ENCODE data around the gene TCP11. TPM values are rescaled to one million over a fixed set of nuclear protein-coding genes. Genes with fewer than 3 reads are reported as not detected.
A peak's percentile ranks its signal among the peaks of the same experiment; 100 is the strongest.

TCP11 gene
- total RNA-seq, 1 donor from 2014 or later: not detected

- no peak for TF ChIP-seq CTCF (IDR thresholded peaks at IDR 0.05; ENCODE audit: borderline replicate concordance)
- peaks cover 60% of the 10 kb centered on the region for H3K4me1 ChIP-seq
- peaks cover 28% of the 10 kb centered on the region for H3K36me3 ChIP-seq
- peak overlapping the region; percentile 6 for H3K27ac ChIP-seq (replicated peaks)
- no peak overlapping the region for H3K4me3 ChIP-seq
- intact Hi-C loops (cut with micrococcal nuclease): no loop called here
- H3K9me3 ChIP-seq (replicated peaks): no peaks in the 10 kb centered on the region
- H3K27me3 ChIP-seq (ENCODE audit: low read depth): no peaks in the 10 kb centered on the region
- no peak for DNase-seq
Measured at GRCh38 chr6:35093118-35093445, 48.1 kb downstream of the TCP11 start.

GRCh38 chr6:35092362-35093117 lies 48.6 kb downstream of the TCP11 start:
- H3K4me1 ChIP-seq: peaks cover 65% of the 10 kb centered on the region
- no peak overlapping the region for H3K4me3 ChIP-seq
- peaks cover 34% of the 10 kb centered on the region for H3K36me3 ChIP-seq
- no peak for TF ChIP-seq CTCF (IDR thresholded peaks at IDR 0.05; ENCODE audit: borderline replicate concordance)
- H3K27ac ChIP-seq (replicated peaks): peak overlapping the region; percentile 6
- no peaks in the 10 kb centered on the region for H3K9me3 ChIP-seq (replicated peaks)
- no peaks in the 10 kb centered on the region for H3K27me3 ChIP-seq (ENCODE audit: low read depth)
- intact Hi-C loops (cut with micrococcal nuclease): no loop called here
- DNase-seq: no peak

DNA sequence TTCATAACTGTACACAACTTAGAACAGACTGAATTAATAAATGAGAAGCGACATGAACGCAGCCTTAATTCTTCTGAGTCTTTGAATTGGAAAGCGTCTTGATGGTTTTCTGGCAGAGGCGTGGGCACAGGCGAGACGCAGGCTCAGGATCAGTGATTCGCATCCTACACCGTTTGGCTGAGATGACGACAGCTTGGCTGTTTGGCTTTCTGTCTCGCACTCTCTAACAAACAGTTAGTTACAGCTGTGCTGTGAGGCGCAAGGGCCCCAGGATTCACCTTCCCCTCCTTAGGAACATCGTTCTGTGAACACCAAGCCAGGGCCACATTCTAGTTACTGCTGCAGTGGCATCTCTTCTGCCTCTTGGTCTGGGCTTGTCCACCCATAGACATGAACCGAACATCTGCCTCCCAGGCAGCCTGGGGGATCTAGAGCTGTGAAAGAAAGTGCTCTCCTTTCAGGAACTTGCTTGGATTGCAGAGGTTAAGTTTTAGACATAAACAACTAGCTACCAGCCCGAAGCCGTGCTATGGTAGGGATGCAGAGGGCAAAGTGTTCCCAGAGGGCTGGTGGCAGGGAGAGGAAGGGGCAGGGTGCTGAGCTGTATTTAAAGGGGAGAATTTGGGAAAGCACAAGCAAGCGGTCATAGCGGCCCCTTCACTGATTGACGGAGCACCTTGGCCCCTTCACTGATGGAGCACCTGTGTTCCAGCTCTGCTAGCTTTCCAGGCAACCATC lies 49.6 kb downstream of the TCP11 start:
- Histone ChIP-seq H3K27me3 (ENCODE audit: low read depth) (no peaks in the 10 kb centered on the region), H3K9me3 (replicated peaks) (no peaks in the 10 kb centered on the region), H3K27ac (replicated peaks) (no peak overlapping the region), H3K36me3 (peaks cover 44% of the 10 kb centered on the region), H3K4me3 (no peak overlapping the region), H3K4me1 (peaks cover 68% of the 10 kb centered on the region)
- intact Hi-C loops (cut with micrococcal nuclease): no loop called here
- no peak for DNase-seq
- no peak for TF ChIP-seq CTCF (IDR thresholded peaks at IDR 0.05; ENCODE audit: borderline replicate concordance)

DNA sequence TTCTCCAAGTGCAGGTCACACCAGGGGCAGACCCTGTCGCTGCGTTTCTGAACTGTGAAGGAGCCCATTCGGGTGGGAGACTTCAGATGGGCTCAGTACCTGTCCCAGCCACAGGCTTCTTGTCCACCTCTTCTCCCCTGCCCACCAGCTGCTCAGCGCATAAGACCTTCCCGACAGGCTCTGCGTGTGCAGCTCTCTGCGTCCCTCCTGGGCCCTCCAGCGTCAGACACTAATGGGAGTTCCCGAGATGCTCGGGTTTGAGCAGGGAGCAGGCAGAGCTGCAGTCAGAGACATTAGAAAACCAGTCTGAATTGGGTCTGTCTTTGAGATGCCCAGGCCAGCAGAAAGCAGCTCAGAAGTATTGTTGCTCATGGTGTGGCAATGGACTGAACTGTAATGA lies 50.4 kb downstream of the TCP11 start:
- peak overlapping the region; percentile 1 for H3K27ac ChIP-seq (replicated peaks)
- no peaks in the 10 kb centered on the region for H3K27me3 ChIP-seq (ENCODE audit: low read depth)
- H3K9me3 ChIP-seq (replicated peaks): no peaks in the 10 kb centered on the region
- DNase-seq: no peak
- peaks cover 64% of the 10 kb centered on the region for H3K4me1 ChIP-seq
- H3K36me3 ChIP-seq: peaks cover 52% of the 10 kb centered on the region
- H3K4me3 ChIP-seq: no peak overlapping the region
- TF ChIP-seq CTCF (IDR thresholded peaks at IDR 0.05; ENCODE audit: borderline replicate concordance): no peak
- intact Hi-C loops (cut with micrococcal nuclease): no loop called here

- DNase-seq: no peak
- peaks cover 59% of the 10 kb centered on the region for H3K36me3 ChIP-seq
- H3K9me3 ChIP-seq (replicated peaks): no peaks in the 10 kb centered on the region
- TF ChIP-seq CTCF (IDR thresholded peaks at IDR 0.05; ENCODE audit: borderline replicate concordance): no peak
- H3K4me1 ChIP-seq: peaks cover 61% of the 10 kb centered on the region
- intact Hi-C loops (cut with micrococcal nuclease): no loop called here
- H3K27ac ChIP-seq (replicated peaks): peak overlapping the region; percentile 30
- H3K4me3 ChIP-seq: no peak overlapping the region
- no peaks in the 10 kb centered on the region for H3K27me3 ChIP-seq (ENCODE audit: low read depth)
Measured at GRCh38 chr6:35089935-35090505, 51.1 kb downstream of the TCP11 start.
